GM08714 (cell line): ENCODE data around the gene CEBPA.
"Not testable (repeated sequence)": the region's sequence is repeated elsewhere in the genome, so short reads cannot be mapped to it uniquely, and the experiment has no call there.

ENCODE experiments used
- H3K4me3 ChIP-seq: fragments of 200-500 bp; sonication (Bioruptor generic); 2 replicates; pipeline ENCODE4 v1.5.1; 2014; ENCODE audit warnings: mild to moderate bottlenecking, low read length, inconsistent platforms
- ZNF274 ChIP-seq: IDR thresholded peaks from 2 replicates; pipeline ENCODE4 v1.6.1; 2012; ENCODE audit warnings: mild to moderate bottlenecking, low read depth, low read length

CEBPA gene

GRCh38 chr19:33334271-33334670, 31.9 kb upstream of the CEBPA start:
- TF ChIP-seq ZNF274: no peak
- H3K4me3 ChIP-seq: no peak overlapping the region

- TF ChIP-seq ZNF274: no peak
- no peak overlapping the region for H3K4me3 ChIP-seq
Measured at GRCh38 chr19:33333642-33334041, 31.3 kb upstream of the CEBPA start.

GRCh38 chr19:33333151-33333550, 30.8 kb upstream of the CEBPA start:
- H3K4me3 ChIP-seq: no peak overlapping the region
- no peak for TF ChIP-seq ZNF274

GRCh38 chr19:33332248-33332647, 29.9 kb upstream of the CEBPA start:
- no peak overlapping the region for H3K4me3 ChIP-seq
- TF ChIP-seq ZNF274: no peak

- H3K4me3 ChIP-seq: no peak overlapping the region
- TF ChIP-seq ZNF274: no peak
Measured at GRCh38 chr19:33329736-33330135, 27.4 kb upstream of the CEBPA start.

- TF ChIP-seq ZNF274: no peak
- H3K4me3 ChIP-seq: no peak overlapping the region
Measured at GRCh38 chr19:33329060-33329459, 26.7 kb upstream of the CEBPA start.

GRCh38 chr19:33325920-33326319, 23.6 kb upstream of the CEBPA start:
- no peak overlapping the region for H3K4me3 ChIP-seq
- TF ChIP-seq ZNF274: no peak

- no peak for TF ChIP-seq ZNF274
- no peak overlapping the region for H3K4me3 ChIP-seq
Measured at GRCh38 chr19:33324628-33325027, 22.3 kb upstream of the CEBPA start.

- no peak overlapping the region for H3K4me3 ChIP-seq
- TF ChIP-seq ZNF274: no peak
Measured at GRCh38 chr19:33323093-33323820, 20.9 kb upstream of the CEBPA start.

- H3K4me3 ChIP-seq: no peak overlapping the region
- no peak for TF ChIP-seq ZNF274
Measured at GRCh38 chr19:33320636-33321035, 18.3 kb upstream of the CEBPA start.

- not testable (repeated sequence) for H3K4me3 ChIP-seq
Measured at GRCh38 chr19:33317991-33318390, 15.7 kb upstream of the CEBPA start.

- no peak for TF ChIP-seq ZNF274
- H3K4me3 ChIP-seq: no peak overlapping the region
Measured at GRCh38 chr19:33317517-33317916, 15.2 kb upstream of the CEBPA start.

GRCh38 chr19:33316541-33317264, 14.4 kb upstream of the CEBPA start:
- no peak overlapping the region for H3K4me3 ChIP-seq
- no peak for TF ChIP-seq ZNF274

- not testable (repeated sequence) for H3K4me3 ChIP-seq
Measured at GRCh38 chr19:33312808-33313207, 10.5 kb upstream of the CEBPA start.

- H3K4me3 ChIP-seq: no peak overlapping the region
- no peak for TF ChIP-seq ZNF274
Measured at GRCh38 chr19:33312065-33312464, 9.7 kb upstream of the CEBPA start.

GRCh38 chr19:33311326-33311682, 9.0 kb upstream of the CEBPA start:
- no peak overlapping the region for H3K4me3 ChIP-seq
- TF ChIP-seq ZNF274: no peak
